HepG2 (cell line): ENCODE data around the gene THADA. TPM values are rescaled to one million over a fixed set of nuclear protein-coding genes. Genes with fewer than 3 reads are reported as not detected.

Experiments
- CHCHD3 ChIP-seq: sonication (generic); formaldehyde crosslinking; IDR thresholded peaks from 2 replicates; pipeline ENCODE4 v1.8.0; 2022; ENCODE audit warnings: mild to moderate bottlenecking, missing genetic modification reagents, moderate library complexity
- GATAD1 ChIP-seq: IDR thresholded peaks from 2 replicates; pipeline ENCODE4 v1.6.1; 2016; ENCODE audit warnings: missing genetic modification reagents, missing compliant biosample characterization
- GTF2F1 ChIP-seq: fragments of 150-350 bp; IDR thresholded peaks from 2 replicates; pipeline ENCODE4 v1.6.1; 2014; ENCODE audit warnings: low read length
- GTF3A ChIP-seq: sonication (generic); formaldehyde crosslinking; conservative IDR thresholded peaks from 2 replicates; pipeline ENCODE4 v1.4.0; 2020; ENCODE audit warnings: mild to moderate bottlenecking, missing genetic modification reagents
- HNRNPK ChIP-seq: fragments of 200-400 bp; formaldehyde crosslinking; IDR thresholded peaks from 2 replicates; pipeline ENCODE4 v1.6.1; 2018; ENCODE audit warnings: low read length, low read depth, moderate library complexity, mild to moderate bottlenecking; ENCODE audit not compliant: poor library complexity, severe bottlenecking
- MEF2D ChIP-seq: sonication (generic); formaldehyde crosslinking; IDR thresholded peaks from 2 replicates; pipeline ENCODE4 v1.5.1; 2020; ENCODE audit warnings: mild to moderate bottlenecking, missing genetic modification reagents
- MXD4 ChIP-seq: IDR thresholded peaks from 2 replicates; pipeline ENCODE4 v1.6.1; 2016; ENCODE audit warnings: mild to moderate bottlenecking, missing biosample characterization, missing genetic modification reagents
- PPARG ChIP-seq: conservative IDR thresholded peaks from 2 replicates; pipeline ENCODE4 v1.6.1; 2016; ENCODE audit warnings: missing biosample characterization, missing genetic modification reagents
- ZC3H13 ChIP-seq: sonication (generic); formaldehyde crosslinking; IDR thresholded peaks from 2 replicates; pipeline ENCODE4 v1.8.1; 2023; ENCODE audit warnings: mild to moderate bottlenecking, missing genetic modification reagents, moderate library complexity
- ZIK1 ChIP-seq: sonication (generic); formaldehyde crosslinking; IDR thresholded peaks from 2 replicates; pipeline ENCODE4 v1.5.0; 2020; ENCODE audit warnings: mild to moderate bottlenecking, low read depth, missing genetic modification reagents, borderline replicate concordance
- ZNF326 ChIP-seq: sonication (generic); formaldehyde crosslinking; IDR thresholded peaks from 2 replicates; pipeline ENCODE4 v1.4.0; 2020; ENCODE audit warnings: missing genetic modification reagents, borderline replicate concordance
- ZNF441 ChIP-seq: sonication (generic); formaldehyde crosslinking; IDR thresholded peaks from 2 replicates; pipeline ENCODE4 v1.7.0; 2021; ENCODE audit warnings: missing genetic modification reagents, borderline replicate concordance
- polyA plus RNA-seq, 8 experiments: library from polyadenylated mRNA; depleted of rRNA in 3 of 8; stranded (reverse) in 7 of 8; unstranded in 1 of 8; fragments of >200 nt; fragmentation: Illumina TruSeq in 4 of 8; extraction: Trizol in 4 of 8; gene quantifications; 2 replicates each; pipeline versions ENCODE4 v1.2.1 to v1.2.3, GENCODE V29; 2011 to 2016; ENCODE audit warnings: low read depth in 4 of 8, missing spikeins in 1 of 8, mixed read lengths in 1 of 8; ENCODE audit not compliant: insufficient read depth in 1 of 8
- total RNA-seq, 5 experiments: library from RNA; depleted of rRNA; stranded (reverse); fragments of >200 nt; fragmentation: Illumina TruSeq; extraction: Trizol; gene quantifications; 2 replicates each; pipeline ENCODE4 v1.2.3, GENCODE V29; 2016; ENCODE audit warnings: low read depth in 1 of 5
- TF ChIP-seq, protein P1 (sequence below): sonication (generic); formaldehyde crosslinking; IDR thresholded peaks from 2 replicates; pipeline ENCODE4 v1.4.0; 2020; ENCODE audit warnings: mild to moderate bottlenecking, missing genetic modification reagents
- TF ChIP-seq, protein P2 (sequence below): sonication (generic); formaldehyde crosslinking; conservative IDR thresholded peaks from 2 replicates; pipeline ENCODE4 v1.8.0; 2022; ENCODE audit warnings: mild to moderate bottlenecking, moderate library complexity, missing genetic modification reagents
- TF ChIP-seq, protein P3 (sequence below): sonication (generic); formaldehyde crosslinking; IDR thresholded peaks from 2 replicates; pipeline ENCODE4 v1.5.1; 2020; ENCODE audit warnings: mild to moderate bottlenecking, missing genetic modification reagents, moderate library complexity
- TF ChIP-seq, protein P4 (sequence below): sonication (generic); formaldehyde crosslinking; IDR thresholded peaks from 2 replicates; pipeline ENCODE4 v1.9.0; 2022; ENCODE audit warnings: low read depth, missing genetic modification reagents

THADA gene
- total and polyA plus RNA-seq, 2 of the 13 experiments (the other 11 are each of a cell fraction or from before 2014, with no cell fraction given) = 12.7 to 21.7 TPM

DNA sequence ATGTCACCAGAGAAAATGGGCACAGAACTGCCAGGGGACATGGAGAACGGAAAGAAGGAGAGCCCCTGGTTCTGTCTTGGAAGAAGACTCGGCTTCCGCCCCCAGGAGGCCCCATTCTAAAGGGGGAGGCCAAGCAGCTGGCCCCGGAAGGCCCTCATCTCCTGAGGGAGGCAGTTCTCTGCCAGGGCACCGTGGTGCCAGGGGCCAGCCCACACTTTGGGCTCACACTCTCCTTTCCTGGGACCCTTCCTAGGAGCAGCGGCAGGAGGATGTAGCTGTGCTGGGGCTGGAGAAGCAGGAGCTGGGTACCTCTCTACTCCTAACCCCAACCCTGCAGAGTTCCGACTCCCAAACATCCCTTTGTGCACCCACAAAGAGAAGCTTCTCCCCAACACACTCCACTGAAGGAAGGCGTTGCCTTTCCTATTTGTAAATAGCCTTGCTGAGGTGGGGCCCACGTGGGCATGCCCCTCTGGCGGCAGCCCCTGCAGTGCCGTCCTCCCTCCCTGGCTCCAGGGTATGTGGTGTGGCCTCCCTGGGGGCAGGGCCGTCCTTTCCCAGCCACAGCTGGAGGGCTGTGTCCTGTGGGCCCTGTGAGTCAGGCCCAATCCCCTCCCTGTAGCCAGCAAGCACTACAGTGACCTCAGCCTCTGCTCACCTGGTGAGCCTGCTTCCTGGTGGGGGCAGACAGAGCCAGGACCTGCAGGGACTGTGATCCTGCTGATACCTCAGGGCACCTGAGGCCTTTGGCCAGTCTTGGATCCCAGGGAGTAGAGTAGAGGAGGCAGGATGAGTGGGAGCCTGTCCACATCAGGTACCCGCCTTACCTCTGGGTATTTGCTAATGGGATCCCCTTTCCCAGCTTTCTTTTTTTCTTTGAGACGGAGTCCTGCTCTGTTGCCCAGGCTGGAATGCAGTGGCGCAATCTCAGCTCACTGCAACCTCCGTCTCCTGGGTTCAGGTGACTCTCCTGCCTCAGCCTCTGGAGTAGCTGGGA lies 396.0 kb downstream of the THADA start (continued):
- TF ChIP-seq ZC3H13 (peak; percentile 66; the same call in 1 of the 2 replicates), MXD4 (CRISPR knock-in tag) (peak; percentile 79; the same call in 1 of the 2 replicates), HNRNPK (no peak), ZNF326 (CRISPR knock-in tag) (peak; percentile 82; the same call in 1 of the 2 replicates), GTF3A (0 out of 2 replicates have a peak, but pooled peaks have one; percentile 26), GATAD1 (CRISPR knock-in tag) (peak; percentile 65), PPARG (CRISPR knock-in tag) (0 out of 2 replicates have a peak, but pooled peaks have one; percentile 71), ZIK1 (CRISPR knock-in tag) (no peak), MEF2D (CRISPR knock-in tag) (no peak; the same call in 1 of the 2 replicates), CHCHD3 (no peak), ZNF441 (CRISPR knock-in tag) (peak; percentile 8; the same call in 1 of the 2 replicates), GTF2F1 (no peak)
- TF ChIP-seq, protein P1, sequence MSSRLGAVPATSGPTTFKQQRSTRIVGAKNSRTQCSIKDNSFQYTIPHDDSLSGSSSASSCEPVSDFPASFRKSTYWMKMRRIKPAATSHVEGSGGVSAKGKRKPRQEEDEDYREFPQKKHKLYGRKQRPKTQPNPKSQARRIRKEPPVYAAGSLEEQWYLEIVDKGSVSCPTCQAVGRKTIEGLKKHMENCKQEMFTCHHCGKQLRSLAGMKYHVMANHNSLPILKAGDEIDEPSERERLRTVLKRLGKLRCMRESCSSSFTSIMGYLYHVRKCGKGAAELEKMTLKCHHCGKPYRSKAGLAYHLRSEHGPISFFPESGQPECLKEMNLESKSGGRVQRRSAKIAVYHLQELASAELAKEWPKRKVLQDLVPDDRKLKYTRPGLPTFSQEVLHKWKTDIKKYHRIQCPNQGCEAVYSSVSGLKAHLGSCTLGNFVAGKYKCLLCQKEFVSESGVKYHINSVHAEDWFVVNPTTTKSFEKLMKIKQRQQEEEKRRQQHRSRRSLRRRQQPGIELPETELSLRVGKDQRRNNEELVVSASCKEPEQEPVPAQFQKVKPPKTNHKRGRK (CRISPR knock-in tag) = 0 out of 2 replicates have a peak, but pooled peaks have one; percentile 42
- TF ChIP-seq, protein P2, sequence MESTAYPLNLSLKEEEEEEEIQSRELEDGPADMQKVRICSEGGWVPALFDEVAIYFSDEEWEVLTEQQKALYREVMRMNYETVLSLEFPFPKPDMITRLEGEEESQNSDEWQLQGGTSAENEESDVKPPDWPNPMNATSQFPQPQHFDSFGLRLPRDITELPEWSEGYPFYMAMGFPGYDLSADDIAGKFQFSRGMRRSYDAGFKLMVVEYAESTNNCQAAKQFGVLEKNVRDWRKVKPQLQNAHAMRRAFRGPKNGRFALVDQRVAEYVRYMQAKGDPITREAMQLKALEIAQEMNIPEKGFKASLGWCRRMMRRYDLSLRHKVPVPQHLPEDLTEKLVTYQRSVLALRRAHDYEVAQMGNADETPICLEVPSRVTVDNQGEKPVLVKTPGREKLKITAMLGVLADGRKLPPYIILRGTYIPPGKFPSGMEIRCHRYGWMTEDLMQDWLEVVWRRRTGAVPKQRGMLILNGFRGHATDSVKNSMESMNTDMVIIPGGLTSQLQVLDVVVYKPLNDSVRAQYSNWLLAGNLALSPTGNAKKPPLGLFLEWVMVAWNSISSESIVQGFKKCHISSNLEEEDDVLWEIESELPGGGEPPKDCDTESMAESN (CRISPR knock-in tag) = peak; percentile 63; the same call in 1 of the 2 replicates
- TF ChIP-seq, protein P3, sequence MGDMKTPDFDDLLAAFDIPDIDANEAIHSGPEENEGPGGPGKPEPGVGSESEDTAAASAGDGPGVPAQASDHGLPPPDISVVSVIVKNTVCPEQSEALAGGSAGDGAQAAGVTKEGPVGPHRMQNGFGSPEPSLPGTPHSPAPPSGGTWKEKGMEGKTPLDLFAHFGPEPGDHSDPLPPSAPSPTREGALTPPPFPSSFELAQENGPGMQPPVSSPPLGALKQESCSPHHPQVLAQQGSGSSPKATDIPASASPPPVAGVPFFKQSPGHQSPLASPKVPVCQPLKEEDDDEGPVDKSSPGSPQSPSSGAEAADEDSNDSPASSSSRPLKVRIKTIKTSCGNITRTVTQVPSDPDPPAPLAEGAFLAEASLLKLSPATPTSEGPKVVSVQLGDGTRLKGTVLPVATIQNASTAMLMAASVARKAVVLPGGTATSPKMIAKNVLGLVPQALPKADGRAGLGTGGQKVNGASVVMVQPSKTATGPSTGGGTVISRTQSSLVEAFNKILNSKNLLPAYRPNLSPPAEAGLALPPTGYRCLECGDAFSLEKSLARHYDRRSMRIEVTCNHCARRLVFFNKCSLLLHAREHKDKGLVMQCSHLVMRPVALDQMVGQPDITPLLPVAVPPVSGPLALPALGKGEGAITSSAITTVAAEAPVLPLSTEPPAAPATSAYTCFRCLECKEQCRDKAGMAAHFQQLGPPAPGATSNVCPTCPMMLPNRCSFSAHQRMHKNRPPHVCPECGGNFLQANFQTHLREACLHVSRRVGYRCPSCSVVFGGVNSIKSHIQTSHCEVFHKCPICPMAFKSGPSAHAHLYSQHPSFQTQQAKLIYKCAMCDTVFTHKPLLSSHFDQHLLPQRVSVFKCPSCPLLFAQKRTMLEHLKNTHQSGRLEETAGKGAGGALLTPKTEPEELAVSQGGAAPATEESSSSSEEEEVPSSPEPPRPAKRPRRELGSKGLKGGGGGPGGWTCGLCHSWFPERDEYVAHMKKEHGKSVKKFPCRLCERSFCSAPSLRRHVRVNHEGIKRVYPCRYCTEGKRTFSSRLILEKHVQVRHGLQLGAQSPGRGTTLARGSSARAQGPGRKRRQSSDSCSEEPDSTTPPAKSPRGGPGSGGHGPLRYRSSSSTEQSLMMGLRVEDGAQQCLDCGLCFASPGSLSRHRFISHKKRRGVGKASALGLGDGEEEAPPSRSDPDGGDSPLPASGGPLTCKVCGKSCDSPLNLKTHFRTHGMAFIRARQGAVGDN (CRISPR knock-in tag) = peak; percentile 97
- TF ChIP-seq, protein P4, sequence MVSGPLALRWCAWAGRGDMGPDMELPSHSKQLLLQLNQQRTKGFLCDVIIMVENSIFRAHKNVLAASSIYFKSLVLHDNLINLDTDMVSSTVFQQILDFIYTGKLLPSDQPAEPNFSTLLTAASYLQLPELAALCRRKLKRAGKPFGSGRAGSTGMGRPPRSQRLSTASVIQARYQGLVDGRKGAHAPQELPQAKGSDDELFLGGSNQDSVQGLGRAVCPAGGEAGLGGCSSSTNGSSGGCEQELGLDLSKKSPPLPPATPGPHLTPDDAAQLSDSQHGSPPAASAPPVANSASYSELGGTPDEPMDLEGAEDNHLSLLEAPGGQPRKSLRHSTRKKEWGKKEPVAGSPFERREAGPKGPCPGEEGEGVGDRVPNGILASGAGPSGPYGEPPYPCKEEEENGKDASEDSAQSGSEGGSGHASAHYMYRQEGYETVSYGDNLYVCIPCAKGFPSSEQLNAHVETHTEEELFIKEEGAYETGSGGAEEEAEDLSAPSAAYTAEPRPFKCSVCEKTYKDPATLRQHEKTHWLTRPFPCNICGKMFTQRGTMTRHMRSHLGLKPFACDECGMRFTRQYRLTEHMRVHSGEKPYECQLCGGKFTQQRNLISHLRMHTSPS (CRISPR knock-in tag) = peak; percentile 73
